ENCODE data around the gene PVALB.

DNA sequence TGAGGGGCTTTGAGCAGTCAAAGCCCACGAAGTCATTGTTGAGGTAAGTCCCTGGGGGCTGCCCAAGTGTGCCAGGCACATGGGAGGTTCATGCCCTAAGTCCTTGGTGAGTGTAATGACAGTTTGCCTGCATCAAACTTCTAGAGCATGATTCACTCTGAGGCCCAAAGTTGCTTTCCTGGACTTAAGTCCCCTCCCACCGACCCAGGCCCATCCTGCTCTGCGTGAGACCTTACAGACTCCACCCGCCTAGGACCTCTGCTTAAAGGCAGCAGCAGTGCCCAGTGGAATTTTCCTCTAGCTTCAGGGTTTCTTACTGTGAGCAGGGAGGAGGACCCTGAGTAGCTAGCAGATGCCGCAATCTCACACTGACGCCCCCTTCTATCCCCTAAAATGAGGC lies 5.7 kb upstream of the PVALB start:
- TF ChIP-seq, protein P1, sequence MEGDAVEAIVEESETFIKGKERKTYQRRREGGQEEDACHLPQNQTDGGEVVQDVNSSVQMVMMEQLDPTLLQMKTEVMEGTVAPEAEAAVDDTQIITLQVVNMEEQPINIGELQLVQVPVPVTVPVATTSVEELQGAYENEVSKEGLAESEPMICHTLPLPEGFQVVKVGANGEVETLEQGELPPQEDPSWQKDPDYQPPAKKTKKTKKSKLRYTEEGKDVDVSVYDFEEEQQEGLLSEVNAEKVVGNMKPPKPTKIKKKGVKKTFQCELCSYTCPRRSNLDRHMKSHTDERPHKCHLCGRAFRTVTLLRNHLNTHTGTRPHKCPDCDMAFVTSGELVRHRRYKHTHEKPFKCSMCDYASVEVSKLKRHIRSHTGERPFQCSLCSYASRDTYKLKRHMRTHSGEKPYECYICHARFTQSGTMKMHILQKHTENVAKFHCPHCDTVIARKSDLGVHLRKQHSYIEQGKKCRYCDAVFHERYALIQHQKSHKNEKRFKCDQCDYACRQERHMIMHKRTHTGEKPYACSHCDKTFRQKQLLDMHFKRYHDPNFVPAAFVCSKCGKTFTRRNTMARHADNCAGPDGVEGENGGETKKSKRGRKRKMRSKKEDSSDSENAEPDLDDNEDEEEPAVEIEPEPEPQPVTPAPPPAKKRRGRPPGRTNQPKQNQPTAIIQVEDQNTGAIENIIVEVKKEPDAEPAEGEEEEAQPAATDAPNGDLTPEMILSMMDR (IDR thresholded peaks at IDR 0.05; ENCODE audit: low read length), result no peak
- no peak for TF ChIP-seq EZH2phosphoT487 (IDR thresholded peaks at IDR 0.05; ENCODE audit: low read length)
- TF ChIP-seq EZH2 (optimal IDR thresholded peaks at IDR 0.05; ENCODE audit: low read depth, low read length), result no peak
